Stimulated activated CD4-positive, alpha-beta T cell treated with anti-CD3 and anti-CD28 coated beads, Interleukin-1b, Interleukin-23, amount 100 ng/mL, for 4 hours (primary cell): ENCODE data around the gene TSPAN4.

Experiments used
- DNase-seq, 2 donors: peaks; one replicate each; pipeline ENCODE4 v3.0.0-alpha.2; 2020; ENCODE audit warnings: low read depth in 2 of 2

TSPAN4 gene

DNA sequence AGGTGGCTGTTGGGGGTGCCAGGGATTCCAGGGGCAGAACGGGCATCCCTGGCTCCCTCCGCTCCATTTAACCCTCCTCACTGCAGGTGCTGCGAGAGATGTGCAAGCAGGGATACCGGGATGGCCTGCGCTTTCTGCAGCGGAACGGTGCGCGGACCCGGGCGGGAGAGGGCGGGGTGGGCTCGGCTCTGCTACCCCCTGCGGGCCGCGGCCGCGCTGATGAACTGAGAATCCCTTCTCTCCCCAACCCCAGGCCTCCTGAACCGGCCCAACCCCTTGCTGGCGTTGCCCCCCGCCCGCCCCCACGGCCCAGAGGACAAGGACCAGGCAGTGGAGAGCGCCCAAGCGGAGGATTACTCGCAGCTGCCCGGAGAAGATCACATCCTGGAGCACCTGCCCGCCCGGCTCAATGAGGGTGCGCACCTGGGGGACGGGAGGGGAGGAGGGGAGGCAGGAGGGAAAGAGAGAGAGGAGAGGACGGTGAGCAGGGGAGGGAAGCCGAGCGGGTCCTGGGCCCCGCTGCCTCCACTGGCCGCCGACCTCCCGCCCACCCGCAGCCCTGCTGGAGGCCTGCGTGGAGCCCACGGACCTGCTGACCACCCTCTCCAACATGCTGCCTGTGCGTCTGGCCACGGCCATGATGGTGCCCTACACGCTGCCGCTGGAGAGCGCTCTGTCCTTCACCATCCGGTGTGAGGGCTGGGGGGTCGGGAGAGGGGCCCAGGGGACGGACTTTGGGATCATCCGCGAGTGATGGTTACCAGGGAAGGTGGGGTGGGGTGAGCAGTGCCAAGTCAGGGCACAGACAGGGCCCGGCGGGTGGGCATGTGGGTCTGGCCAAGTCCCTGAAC, 19.0 kb upstream of the TSPAN4 start:
- no peak for DNase-seq

- no peak for DNase-seq
These were observed 18.3 kb upstream of the TSPAN4 start for GRCh38 chr11:824292-824880.

DNA sequence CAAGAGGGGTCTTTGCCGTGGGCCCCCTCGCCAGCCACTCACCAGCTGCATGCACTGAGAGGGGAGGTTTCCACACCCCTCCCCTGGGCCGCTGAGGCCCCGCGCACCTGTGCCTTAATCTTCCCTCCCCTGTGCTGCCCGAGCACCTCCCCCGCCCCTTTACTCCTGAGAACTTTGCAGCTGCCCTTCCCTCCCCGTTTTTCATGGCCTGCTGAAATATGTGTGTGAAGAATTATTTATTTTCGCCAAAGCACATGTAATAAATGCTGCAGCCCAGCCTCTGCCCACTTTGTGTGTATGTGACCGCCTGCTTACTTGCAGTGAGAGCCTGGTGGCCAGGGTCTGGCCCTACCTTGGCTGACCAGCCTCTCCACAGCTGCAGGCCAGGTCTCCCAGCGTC, 17.7 kb upstream of the TSPAN4 start:
- DNase-seq, result no peak

- DNase-seq, result no peak
These were observed 17.1 kb upstream of the TSPAN4 start for GRCh38 chr11:825366-826226.

DNA sequence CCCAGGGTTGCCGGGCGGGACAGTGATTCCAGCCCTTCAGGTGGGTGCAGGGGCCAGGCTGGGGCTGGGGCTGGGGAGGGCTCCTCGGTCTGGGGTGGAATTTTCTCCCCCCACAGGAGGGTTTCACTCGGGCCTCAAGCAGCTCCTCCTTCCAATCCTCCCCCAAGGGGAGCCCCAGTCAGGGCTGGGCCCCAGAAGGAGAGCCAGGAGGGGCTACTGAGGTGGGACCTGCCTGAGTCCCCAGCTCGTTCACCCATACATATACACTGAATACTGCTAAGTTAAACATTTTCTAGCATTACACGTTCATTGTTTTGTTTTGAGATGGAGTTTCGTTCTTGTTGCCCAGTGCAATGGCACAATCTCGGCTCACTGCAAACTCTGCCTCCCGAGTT, 16.4 kb upstream of the TSPAN4 start:
- DNase-seq, result no peak

DNA sequence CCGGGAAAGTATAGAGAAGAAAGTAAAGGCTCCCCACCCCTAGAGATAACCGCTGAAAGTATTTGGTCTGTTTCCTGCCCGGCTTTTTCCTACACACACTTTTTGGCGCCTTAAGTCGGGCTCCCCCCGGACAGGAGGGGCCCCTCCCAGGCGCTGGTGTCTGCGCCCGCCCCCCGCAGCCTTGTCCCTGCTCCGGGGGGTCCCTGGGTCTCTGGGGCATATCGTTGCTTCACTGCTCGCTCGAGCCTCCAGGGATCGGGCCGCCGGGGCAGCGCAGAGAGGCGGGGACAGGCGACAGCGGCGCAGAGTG, 15.9 kb upstream of the TSPAN4 start:
- no peak for DNase-seq

DNA sequence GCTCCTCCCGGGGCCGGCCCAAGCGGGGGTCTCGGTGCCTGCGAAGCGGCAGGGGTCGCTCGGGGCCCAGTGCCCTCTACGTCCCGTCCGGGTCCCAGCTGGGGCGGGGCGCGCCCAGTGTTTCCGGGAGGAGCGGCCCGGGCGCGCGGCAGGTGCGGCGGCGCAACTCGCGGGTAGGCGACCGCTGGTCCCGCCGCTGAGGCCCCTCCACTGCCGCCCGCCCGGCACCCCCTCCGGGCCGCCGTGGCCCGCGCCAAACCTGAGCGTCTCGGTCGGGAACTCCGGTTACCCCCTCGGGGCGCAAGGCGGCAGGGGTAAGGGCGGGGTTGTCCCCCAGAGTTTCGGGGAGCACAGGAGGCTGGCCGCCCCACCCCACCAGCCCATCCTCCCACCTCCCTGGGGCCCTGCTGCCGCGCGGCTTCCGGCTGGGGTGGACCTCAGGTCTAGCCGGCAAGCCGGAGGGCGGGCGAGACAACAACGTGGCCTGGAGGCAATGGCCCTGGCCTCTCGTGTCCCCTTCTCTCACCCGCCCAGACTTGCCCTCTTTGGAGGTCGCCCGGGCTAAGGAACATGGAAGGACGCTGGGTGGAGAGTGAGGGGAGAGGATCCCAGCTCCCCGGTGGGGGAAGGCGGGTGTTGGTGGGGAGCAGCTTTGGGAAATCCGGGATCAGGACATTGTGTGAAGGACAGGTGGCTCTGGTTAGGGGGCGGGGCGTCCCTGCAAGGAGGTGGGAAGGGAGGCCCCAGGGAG, 15.3 kb upstream of the TSPAN4 start:
- DNase-seq, result no peak

DNA sequence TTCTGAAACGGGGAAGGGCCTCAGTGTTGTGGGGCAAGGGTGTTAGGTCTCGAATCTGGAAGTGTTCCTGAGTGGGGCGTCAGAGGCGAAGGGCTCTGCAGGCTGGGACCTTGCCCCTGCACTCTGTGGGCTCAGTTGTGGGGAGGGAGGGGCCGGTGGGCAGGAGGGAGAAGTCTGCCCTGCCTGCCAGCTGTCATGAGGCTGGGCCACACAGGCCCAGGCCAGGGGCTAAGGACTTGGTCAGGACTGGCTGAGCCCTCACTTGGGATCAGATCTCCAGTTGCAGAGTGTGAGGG, 14.8 kb upstream of the TSPAN4 start, which contains the start of gene CRACR2B:
TSS of gene CRACR2B (plus strand) at position 23 of the 296 bp plus-strand sequence. CDS start 689 bp downstream, outside the sequence.
- DNase-seq, result no peak

- no peak for DNase-seq
These were observed 14.0 kb upstream of the TSPAN4 start for GRCh38 chr11:828506-829175.

DNA sequence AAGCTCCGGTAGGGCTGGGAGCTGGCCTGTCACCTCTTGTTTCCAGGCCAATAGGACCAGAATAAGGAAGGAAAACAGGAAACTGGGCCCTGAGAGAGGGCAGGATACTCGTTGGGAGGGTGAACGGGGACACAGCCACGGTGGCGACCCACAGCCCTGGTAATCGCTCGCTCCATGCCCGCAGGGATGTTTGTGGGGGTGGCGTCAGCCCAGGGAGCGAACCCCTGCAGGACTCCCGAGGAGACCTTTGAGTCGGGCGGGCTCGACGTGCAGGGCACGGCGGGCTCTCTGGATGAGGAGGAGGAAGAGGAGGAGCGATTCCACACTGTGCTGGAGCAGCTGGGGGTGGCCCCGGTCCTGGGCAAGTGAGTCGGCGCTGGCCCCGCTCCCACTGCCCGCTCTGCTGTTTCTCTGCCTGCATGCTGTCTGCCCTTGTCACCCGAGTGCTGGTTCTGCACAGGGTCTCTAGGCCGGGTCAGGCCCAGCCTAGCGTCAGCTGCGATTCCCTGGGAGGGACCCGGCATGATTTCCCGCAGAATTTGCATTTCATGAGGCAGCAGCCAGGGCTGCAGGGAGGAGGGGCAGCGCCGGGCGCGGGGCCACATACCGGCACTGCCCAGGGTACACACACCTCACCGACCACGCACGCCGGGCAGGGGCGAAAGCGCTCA, 13.3 kb upstream of the TSPAN4 start:
- DNase-seq, result no peak

DNA sequence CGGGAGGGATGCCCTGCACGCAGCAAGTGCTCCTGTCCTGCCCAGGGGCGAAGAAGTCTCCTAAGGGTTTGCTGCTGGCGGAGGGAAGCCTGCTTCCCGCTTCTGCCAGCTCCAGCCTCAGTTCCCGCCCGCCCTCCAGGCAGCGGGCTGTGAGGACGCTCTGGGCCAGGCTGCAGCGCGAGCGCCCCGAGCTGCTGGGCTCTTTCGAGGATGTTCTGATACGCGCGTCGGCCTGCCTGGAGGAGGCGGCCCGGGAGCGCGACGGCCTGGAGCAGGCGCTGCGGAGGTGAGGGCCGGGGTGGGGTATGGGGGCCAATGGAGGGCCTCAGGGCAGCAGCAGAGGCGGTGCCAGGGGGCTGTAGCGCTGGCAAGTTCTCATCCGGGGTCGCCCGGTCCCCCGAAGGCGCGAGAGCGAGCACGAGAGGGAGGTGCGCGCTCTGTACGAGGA, 12.8 kb upstream of the TSPAN4 start:
- DNase-seq, result no peak

DNA sequence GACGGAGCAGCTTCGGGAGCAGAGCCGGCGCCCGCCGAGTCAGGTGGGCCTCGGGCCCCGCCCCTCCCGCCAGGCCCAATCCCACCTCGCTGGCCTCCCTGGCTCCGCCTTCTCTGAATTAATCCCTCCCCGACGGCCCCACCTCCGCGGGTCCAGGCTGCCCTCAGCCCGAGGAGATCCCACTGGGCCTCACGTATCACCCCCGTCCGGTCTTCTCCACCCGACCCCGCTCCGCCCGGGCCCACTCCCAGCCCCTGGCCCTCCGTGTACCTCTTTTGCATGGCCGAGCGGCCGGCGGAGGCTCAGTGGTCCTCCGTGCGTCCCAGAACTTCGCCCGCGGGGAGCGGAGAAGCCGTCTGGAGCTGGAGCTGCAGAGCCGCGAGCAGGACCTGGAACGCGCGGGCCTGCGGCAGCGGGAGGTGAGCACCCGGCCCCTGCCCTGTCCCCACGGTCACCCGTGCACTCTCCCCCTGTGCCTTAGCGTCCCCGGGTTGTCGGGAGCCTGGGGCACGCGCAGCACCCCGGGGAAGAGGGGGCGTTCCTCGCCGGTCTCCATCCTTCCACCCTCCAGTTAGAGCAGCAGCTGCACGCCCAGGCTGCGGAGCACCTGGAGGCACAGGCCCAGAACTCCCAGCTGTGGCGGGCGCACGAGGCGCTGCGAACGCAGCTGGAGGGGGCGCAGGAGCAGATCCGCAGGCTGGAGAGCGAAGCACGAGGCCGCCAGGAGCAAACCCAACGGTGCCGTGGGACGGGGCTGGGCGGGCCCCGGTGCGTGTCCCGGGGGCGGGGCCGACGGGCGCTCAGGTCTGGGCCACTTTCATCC, 12.1 kb upstream of the TSPAN4 start:
- peak in 1 of 2 donors; percentile 53 for DNase-seq

GRCh38 chr11:831118-831864, 11.4 kb upstream of the TSPAN4 start:
- no peak for DNase-seq

DNA sequence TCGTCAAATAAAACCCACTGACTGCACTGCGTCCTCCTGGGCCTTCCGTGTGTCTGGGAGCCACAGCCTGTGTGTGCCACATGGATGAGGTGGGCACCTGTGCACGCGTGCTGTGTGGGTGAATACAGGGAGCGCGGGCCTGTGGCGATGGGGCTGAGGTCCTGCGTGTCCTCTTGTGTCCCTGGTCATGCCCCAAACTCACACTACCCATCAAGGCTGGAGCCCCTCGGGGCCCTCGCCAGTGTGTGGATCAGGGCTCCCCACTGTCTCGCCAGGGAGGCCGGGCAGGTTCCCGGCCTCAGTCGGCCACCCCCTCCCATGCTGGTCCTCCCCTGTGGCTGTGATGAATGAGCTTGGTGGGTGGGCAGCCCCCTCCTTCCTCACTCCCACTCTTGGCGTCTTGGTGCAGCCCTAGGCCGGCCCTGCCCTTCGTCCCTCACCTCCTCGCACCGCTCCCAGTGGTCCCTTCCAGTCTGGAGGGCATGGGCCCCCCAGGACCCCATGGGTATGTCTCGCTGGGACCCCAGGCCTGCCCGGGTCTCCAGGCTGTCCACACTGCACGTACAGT, 10.6 kb upstream of the TSPAN4 start:
- DNase-seq, result no peak

GRCh38 chr11:832529-833113, 10.0 kb upstream of the TSPAN4 start, which contains the start of gene CD151:
TSS of gene CD151 (plus strand) at chr11:832952. CDS start at chr11:836070, 3,118 bp downstream.
- DNase-seq, result peak in 1 of 2 donors; percentile 52

GRCh38 chr11:833114-833791, 9.4 kb upstream of the TSPAN4 start:
- DNase-seq, result no peak

- no peak for DNase-seq
These were observed 8.8 kb upstream of the TSPAN4 start for GRCh38 chr11:833849-834311.
